Left cardiac atrium (tissue), 4 donors: ENCODE results near the gene CSTPP1. TPM values are rescaled to one million over a fixed set of nuclear protein-coding genes. Genes with fewer than 3 reads are reported as not detected.
"Not testable (repeated sequence)": the region's sequence is repeated elsewhere in the genome, so short reads cannot be mapped to it uniquely, and the experiment has no call there.

ENCODE experiments used
- ATAC-seq, 2 donors: fragments of 200-7000 bp; cut with Tn5 transposase; one replicate each; pipeline ENCODE4 v1.9.1; 2020; ENCODE audit warnings: mild to moderate bottlenecking in 2 of 2, moderate library complexity in 2 of 2
- DNase-seq: peaks from one replicate; pipeline ENCODE4 v3.0.0-alpha.2; 2020
- intact Hi-C, 2 donors: fragments of 100-400 bp; cut with DNase I; formaldehyde crosslinking; loops; one replicate each; pipeline versions ENCODE4 v1.14.1 to v1.15.1; 2022 to 2023
- total RNA-seq, 2 donors: library from RNA; stranded (reverse); fragmentation: NEBNext Ultra II Directional; extraction: Animal tissue kit (Norgen Biotek cat#: 25700); gene quantifications; one replicate each; pipeline ENCODE4 v1.2.1, GENCODE V29; 2021
- donor health status: DM: no; HTN: yes; CAD: no.
- donor health status: DM: no; HTN: yes; CAD: no; lungs with severe emphysema.
- donor health status: DM: yes; HTN: yes; CAD: no.
- donor health status: Dilated cardiomyopathy.

CSTPP1 gene
- total RNA-seq, 2 donors from 2014 or later: 11.4 to 12.3 TPM

DNA sequence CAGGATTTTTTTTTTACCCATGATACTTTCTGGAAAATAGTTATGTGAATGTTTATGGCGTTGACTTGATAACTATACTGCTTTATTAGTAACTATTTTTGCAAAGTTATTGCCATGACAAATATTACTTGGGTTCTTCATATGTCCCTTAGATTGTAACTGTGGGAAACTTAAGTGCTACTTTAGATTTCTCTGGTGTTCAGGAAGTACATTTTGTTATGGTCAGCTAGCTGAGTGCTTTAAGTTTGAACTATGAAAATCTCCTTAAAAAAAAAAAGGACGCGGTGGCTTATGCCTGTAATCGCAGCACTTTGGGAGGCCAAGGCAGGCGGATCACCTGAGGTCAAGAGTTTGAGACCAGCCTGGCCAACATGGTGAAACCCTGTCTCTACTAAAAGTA, 42.8 kb downstream of the CSTPP1 start:
- no peak for ATAC-seq
- no peak for DNase-seq
- intact Hi-C loops: no loop called here

GRCh38 chr11:46981436-46981835, 44.9 kb downstream of the CSTPP1 start:
- intact Hi-C loops: no loop called here
- no peak for DNase-seq
- ATAC-seq: no peak

DNA sequence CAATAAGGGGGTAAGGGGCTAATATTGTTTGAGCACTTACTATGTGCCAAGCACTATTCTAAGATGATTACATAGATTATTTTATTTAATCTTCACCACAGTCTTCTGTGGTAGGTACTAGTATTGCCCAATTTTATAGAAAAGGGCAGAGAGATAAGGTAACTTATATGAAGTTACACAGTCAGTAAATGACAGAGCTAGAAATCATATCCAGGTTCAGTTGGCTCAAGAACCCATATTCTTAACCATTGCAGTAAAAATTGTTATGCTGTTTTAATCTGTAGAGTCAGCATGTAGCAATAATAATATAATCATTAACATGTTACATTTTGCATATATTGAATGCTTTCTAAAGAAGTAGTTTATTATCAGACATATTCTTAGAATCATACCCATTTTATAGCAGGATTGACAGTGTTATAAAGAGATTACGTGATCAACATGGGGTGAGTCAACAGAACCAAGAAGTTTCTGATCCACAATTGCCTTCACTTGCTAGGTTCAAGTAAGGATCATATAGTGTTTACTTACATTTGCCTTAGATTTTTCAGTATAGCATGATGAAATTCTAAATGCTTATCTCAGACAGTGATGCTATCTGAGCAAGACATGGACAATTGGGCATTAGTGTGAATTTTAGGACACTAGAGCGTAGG, 46.4 kb downstream of the CSTPP1 start:
- ATAC-seq: no peak
- intact Hi-C loops: no loop called here
- no peak for DNase-seq

DNA sequence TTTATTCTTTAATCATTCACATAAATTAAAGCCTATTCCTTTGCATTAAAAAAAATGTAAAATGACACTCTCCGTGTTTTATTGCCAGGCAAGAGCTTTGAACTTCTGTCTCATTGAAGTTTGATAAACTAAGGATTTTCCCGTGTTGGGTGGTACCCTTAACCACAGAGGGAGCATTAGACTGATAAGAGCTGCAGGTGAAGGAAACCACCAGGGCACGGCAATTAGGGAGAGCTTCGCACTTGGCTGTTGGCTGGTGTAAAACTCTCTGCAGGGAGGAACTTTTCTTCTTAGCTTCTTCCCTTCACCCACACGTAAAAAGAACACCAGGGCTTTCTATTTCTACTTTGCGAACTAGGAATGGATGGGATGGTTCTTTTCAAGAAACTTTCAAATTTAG, 47.0 kb downstream of the CSTPP1 start:
- DNase-seq: no peak
- no peak for ATAC-seq

DNA sequence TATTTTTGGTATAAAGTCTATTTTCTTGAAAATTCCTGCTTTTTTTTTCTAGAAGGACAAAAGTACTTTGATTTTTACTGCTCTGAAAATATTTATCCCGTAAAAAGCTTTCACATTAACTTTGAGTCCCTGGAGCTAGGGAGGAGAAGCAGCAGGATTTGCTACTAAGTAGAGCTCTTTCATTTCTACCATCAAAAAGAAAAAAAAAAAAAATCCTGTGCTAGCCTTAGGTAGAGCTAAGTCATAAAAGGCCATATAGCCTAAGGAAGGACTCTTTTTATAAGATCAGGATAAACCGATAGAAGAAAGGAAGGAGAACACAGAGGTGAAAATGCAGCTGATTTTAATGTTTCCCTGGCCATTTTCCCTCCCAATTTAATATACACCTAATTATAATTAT, 48.0 kb downstream of the CSTPP1 start:
- no peak for DNase-seq
- intact Hi-C loops: no loop called here
- ATAC-seq: no peak

More for the DNA sequence above, 47.0 kb downstream of the CSTPP1 start:
- intact Hi-C loops: no loop called here

- DNase-seq: no peak
- no peak for ATAC-seq
- intact Hi-C loops: no loop called here
Observed at GRCh38 chr11:46984987-46985386, 48.4 kb downstream of the CSTPP1 start.

- intact Hi-C loops: no loop called here
- no peak for ATAC-seq
- DNase-seq: no peak
Observed at GRCh38 chr11:46987183-46987582, 50.6 kb downstream of the CSTPP1 start.

DNA sequence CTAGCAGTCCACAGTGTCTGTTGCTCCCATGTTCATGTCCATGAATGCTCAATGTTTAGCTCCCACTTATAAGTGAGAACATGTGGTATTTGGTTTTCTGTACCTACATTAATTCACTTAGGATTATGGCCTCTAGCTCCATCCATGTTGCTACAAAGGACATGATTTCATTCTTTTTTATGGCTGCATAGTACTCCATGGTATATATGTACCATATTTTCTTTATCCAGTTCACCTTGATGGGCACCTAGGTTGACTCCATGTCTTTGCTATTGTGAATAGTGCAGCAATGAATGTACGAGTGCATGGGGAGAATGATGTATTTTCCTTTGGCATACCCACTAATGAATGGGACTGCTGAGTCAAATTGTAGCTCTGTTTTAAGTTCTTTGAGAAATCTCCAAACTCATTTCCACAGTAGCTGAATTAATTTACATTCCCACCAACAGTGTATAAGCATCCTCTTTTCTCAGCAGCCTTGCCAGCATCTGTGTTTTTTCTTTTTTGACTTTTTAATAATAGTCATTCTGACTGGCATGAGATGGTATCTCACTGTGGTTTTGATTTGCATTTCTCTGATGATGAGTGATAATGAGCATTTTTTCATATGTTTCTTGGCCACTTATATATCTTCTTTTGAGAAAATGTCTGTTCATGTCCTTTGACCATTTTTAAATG, 53.4 kb downstream of the CSTPP1 start:
- intact Hi-C loops, ATAC-seq, DNase-seq: not testable (repeated sequence)

- intact Hi-C loops: no loop called here
- DNase-seq: no peak
- ATAC-seq: no peak
Observed at GRCh38 chr11:46991391-46991790, 54.8 kb downstream of the CSTPP1 start.

- ATAC-seq, DNase-seq, intact Hi-C loops: not testable (repeated sequence)
Observed at GRCh38 chr11:46992386-46992785, 55.8 kb downstream of the CSTPP1 start.

DNA sequence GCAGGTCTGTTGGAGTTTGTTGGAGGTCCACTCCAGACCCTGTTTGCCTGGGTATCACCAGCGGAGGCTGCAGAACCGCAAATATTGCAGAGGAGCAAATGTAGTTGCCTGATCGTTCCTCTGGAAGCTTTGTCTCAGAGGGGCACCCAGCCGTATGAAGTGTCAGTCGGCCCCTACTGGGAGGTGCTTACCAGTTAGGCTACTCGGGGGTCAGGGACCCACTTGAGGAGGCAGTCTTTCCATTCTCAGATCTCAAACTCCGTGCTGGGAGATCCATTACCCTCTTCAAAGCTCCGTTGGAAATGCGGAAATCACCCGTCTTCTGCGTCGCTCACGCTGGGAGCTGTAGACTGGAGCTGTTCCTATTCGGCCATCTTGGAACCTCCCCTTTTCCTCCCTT, 61.2 kb downstream of the CSTPP1 start:
- DNase-seq, ATAC-seq, intact Hi-C loops: not testable (repeated sequence)

GRCh38 chr11:46999217-46999616, 62.7 kb downstream of the CSTPP1 start:
- intact Hi-C loops: no loop called here
- no peak for ATAC-seq
- no peak for DNase-seq

DNA sequence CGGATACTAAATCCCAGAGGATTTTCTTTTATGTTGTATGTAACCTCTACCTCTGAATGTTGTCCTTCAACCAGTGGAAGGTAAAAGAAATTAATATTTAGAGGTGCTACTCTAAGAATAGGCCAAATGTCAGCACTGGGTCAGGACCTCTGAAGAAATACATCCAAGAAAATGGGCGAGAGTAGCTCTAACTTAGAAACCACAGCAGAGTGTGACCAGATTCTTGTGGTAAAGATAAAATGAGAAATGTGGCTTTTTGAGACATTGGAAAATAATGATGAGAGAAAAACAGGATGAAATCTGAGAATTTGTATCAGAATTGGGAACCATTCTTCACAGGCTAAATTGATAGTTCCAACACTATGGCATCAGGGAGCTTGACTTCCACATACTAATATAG, 63.5 kb downstream of the CSTPP1 start:
- ATAC-seq: no peak
- intact Hi-C loops: loop anchor here in 1 of 2 donors (5.0 kb wide), 1 partner anchor 83 kb away; the partner anchor contains the start of gene LRP4
- no peak for DNase-seq

DNA sequence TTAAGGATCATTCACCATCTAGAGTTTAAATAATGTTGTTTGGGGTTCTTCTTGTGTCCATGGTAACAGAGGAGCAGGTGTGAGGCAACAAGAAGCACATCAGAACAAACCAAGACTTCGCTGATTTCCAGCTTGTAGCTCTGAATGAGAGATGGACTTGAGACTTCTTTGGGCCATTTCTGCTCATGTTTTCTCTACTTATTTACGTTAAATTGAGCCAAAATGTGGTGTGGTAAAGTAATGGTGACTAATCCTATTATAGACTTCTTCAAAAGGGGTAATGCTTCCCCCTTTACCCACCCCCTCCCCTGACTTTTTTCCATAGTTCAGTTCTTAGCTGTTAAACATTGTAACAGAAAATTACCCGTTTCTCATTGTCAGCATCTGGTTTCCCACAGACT, 65.2 kb downstream of the CSTPP1 start:
- intact Hi-C loops: loop anchor here in 1 of 2 donors (5.0 kb wide), 1 partner anchor 84 kb away; the partner anchor contains the start of gene LRP4
- no peak for DNase-seq
- ATAC-seq: no peak

DNA sequence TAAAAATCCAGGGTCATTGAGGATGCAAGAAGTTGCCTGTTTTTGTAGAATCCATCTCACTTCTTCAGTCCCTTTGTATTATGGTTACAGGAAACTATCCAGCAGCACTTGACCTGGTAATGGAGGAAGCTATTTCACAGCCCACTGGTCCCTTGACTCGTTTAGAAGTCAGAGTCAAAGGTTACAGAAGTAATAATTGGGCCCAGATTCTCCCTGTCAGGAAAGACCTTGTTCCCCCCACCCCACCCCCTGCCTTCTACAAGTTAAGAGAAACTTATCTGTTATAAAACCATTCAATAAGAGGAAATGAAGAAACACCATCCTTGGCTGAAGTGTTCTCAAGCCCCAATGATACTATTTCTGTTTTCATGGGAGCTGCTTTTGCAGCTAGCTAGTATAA, 65.8 kb downstream of the CSTPP1 start:
- ATAC-seq: no peak
- no peak for DNase-seq

GRCh38 chr11:47003180-47003877, 66.8 kb downstream of the CSTPP1 start:
- peak; percentile 36 for DNase-seq
- intact Hi-C loops: loop anchor here in 1 of 2 donors (5.0 kb wide), 1 partner anchor 86 kb away; the partner anchor contains the start of gene LRP4
- peak in 1 of 2 donors; percentile 44 for ATAC-seq

More for the DNA sequence above, 65.8 kb downstream of the CSTPP1 start:
- intact Hi-C loops: loop anchor here in 1 of 2 donors (5.0 kb wide), 1 partner anchor 85 kb away; the partner anchor contains the start of gene LRP4

- intact Hi-C loops: loop anchor here in 1 of 2 donors (5.0 kb wide), 1 partner anchor 87 kb away; the partner anchor contains the start of gene LRP4
- peak; percentile 83 for DNase-seq
- peak; percentile 98 to 99 for ATAC-seq
Observed at GRCh38 chr11:47004595-47005033, 68.1 kb downstream of the CSTPP1 start.

DNA sequence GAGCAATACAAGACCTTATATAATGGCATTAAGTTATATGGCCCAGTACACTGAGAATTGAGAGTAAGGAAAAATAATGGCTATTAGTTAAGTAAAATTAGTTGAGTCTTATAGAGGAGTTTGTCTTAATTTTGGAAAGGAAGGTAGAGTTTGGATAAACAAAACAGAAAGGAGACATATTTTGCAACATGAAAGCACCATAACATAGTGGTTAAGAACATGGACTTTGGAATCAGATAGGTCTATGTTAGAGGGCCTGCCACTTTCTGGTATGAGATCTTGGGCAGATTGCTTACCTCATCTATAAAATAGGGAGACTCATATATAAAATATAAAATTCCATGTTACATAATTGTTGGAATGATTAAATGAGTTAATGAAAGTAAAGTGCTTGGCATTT, 68.9 kb downstream of the CSTPP1 start:
- intact Hi-C loops: no loop called here
- no peak for ATAC-seq

GRCh38 chr11:47007579-47007978, 71.0 kb downstream of the CSTPP1 start:
- ATAC-seq (no peak), DNase-seq (no peak)
- intact Hi-C loops: no loop called here

More for the DNA sequence above, 68.9 kb downstream of the CSTPP1 start:
- DNase-seq: no peak

DNA sequence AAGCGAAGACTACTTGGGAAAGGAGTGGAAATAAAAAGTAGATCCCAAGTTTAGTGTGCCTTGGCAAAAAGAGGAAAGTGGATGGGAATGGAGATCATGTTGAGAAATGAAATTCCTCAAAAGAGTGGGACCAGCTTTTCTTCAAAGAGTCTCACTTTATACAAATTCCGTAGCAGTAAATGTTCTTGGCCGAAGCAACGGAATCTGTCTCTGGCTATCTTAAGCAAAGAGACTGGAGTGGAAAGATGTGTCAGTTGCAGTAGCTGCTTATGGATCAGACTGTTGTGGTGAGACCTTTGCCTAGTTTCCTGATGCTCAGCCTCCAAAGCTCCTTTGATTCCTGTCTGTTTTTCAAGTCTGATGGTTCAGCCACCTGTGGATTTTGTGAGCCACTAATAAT, 73.6 kb downstream of the CSTPP1 start:
- ATAC-seq (no peak), DNase-seq (no peak)
- intact Hi-C loops: no loop called here
